Prostate gland (tissue), 2 donors: ENCODE measurements around the gene CT83. TPM values are rescaled to one million over a fixed set of nuclear protein-coding genes. Genes with fewer than 3 reads are reported as not detected.
A peak's percentile ranks its signal among the peaks of the same experiment; 100 is the strongest.

ENCODE experiments used
- DNase-seq: peaks from one replicate; pipeline ENCODE4 v3.0.0-alpha.2; 2019; ENCODE audit warnings: low spot score
- H3K27ac ChIP-seq, 2 donors: fragments of 200-600 bp; sonication (generic); 2 replicates each; pipeline ENCODE4 v1.5.1; 2017 to 2019
- H3K27me3 ChIP-seq: fragments of 200-600 bp; sonication (generic); replicated peaks from 2 replicates; pipeline ENCODE4 v1.5.1; 2019; ENCODE audit not compliant: insufficient read depth
- H3K36me3 ChIP-seq, 2 donors: fragments of 200-600 bp; sonication (generic); 1 replicate in 1 of 2; 2 replicates in 1 of 2; pipeline versions ENCODE4 v1.5.1 to v1.8.1; 2017 to 2019
- H3K4me1 ChIP-seq: fragments of 200-600 bp; sonication (generic); replicated peaks from 2 replicates; pipeline ENCODE4 v1.5.1; 2019
- H3K4me3 ChIP-seq, 2 donors: fragments of 200-600 bp; sonication (generic); 2 replicates each; pipeline ENCODE4 v1.5.1; 2017 to 2019
- H3K9me3 ChIP-seq: fragments of 200-600 bp; sonication (generic); 2 replicates; pipeline ENCODE4 v1.5.1; 2017
- CTCF ChIP-seq, 4 experiments: fragments of 200-600 bp in 2 of 4; fragments of 450-650 bp in 2 of 4; sonication (generic) in 2 of 4; IDR thresholded peaks; 1 replicate in 3 of 4; 2 replicates in 1 of 4; pipeline ENCODE4 v1.5.1; 2016 to 2019; ENCODE audit warnings: antibody characterized with exemption in 4 of 4, mild to moderate bottlenecking in 2 of 4, moderate library complexity in 2 of 4
- POLR2A ChIP-seq: fragments of 450-650 bp; IDR thresholded peaks from one replicate; pipeline ENCODE4 v1.6.1; 2016; ENCODE audit warnings: antibody characterized with exemption, mild to moderate bottlenecking
- POLR2AphosphoS5 ChIP-seq: sonication (generic); formaldehyde crosslinking; IDR thresholded peaks from one replicate; pipeline ENCODE4 v1.6.1; 2017; ENCODE audit warnings: antibody characterized with exemption
- WGBS: methylation state at CpG from one replicate; pipeline ENCODE4 v1.1.5; 2018; 5-methylcytosine and 5-hydroxymethylcytosine counted together
- intact Hi-C: fragments of 100-400 bp; cut with DNase I; formaldehyde crosslinking; loops from one replicate; pipeline ENCODE4 v1.14.2; 2022
- total RNA-seq, 2 donors: library from RNA; depleted of rRNA; stranded (reverse); fragments of >200 nt; gene quantifications; one replicate each; pipeline ENCODE4 v1.1.0, GENCODE V29; 2016

CT83 gene, protein sequence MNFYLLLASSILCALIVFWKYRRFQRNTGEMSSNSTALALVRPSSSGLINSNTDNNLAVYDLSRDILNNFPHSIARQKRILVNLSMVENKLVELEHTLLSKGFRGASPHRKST
- total RNA-seq = 1 to 10 TPM in 1 of 2 donors, not detected in 1; 5.6 TPM

DNA sequence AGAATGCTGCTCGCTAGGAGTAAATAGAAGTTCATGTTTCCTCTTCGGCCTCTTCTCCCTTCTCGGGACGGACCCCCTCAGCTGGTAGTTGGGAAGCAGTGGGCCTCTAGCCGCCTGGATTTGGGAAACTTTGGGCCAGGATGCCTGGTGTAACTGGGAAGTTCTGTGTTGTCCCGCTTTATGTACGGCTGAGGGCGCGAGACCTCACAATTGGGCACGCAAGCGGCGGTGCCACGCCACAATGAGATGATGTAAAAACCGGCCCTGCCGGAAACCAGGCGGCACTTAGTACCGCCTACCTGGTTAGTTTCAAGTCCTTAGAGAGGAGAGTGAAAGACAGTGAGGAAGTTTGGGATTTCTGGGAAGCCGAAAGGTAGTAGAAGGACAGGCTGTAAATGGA, at the start of gene CT83:
TSS of gene CT83 (minus strand) at position 155 of the 400 bp plus-strand sequence. CDS start at position 35, 120 bp downstream.
- intact Hi-C loops = no loop called here
- Histone ChIP-seq H3K9me3 (no peaks in the 10 kb centered on the region), H3K4me1 (no peaks in the 10 kb centered on the region), H3K4me3 (no peak within 1 kb of the TSS), H3K27me3 (no peaks in the 10 kb centered on the region), H3K27ac (no peak within 1 kb of the TSS), H3K36me3 (no peaks in the 10 kb centered on the region)
- WGBS = 97% methylated on average over 18 of the region's 18 CpGs
- TF ChIP-seq POLR2AphosphoS5 (no peak), POLR2A (no peak), CTCF (IDR thresholded peaks at IDR 0.05) (no peak)
- no peak for DNase-seq

GRCh38 chrX:116499780-116500179, 37.0 kb upstream of the CT83 start:
- Histone ChIP-seq H3K9me3 (no peaks in the 10 kb centered on the region), H3K36me3 (no peaks in the 10 kb centered on the region), H3K27me3 (no peaks in the 10 kb centered on the region), H3K4me1 (no peaks in the 10 kb centered on the region), H3K4me3 (no peak overlapping the region), H3K27ac (no peak overlapping the region)
- DNase-seq = no peak
- TF ChIP-seq POLR2AphosphoS5 (no peak), CTCF (IDR thresholded peaks at IDR 0.05) (no peak), POLR2A (no peak)
- intact Hi-C loops = no loop called here

DNA sequence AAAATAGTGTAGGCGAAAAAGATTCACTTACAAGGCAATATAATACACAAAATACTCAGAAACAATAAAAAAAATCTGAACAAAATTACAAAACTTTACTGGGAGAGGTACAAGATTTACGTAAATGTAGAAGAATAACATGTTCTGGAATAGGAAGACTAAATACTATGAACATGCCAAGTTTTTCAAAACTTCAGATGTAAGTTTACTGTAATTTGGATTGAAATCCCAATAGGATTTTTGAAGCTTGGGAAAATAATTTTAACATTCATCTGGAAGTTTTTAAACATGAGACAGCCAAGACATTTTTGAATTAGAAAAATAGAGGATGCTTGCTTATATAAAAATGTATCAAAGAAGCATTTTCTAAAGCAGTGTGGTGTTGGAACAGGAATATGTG, 30.5 kb upstream of the CT83 start:
- H3K27me3 ChIP-seq = no peaks in the 10 kb centered on the region
- intact Hi-C loops = no loop called here
- 67% methylated on average over 2 of the region's 2 CpGs for WGBS
- no peak overlapping the region for H3K4me3 ChIP-seq
- no peak for DNase-seq
- H3K27ac ChIP-seq = no peak overlapping the region
- H3K4me1 ChIP-seq = no peaks in the 10 kb centered on the region
- no peaks in the 10 kb centered on the region for H3K36me3 ChIP-seq
- TF ChIP-seq POLR2A (no peak), POLR2AphosphoS5 (no peak), CTCF (IDR thresholded peaks at IDR 0.05) (no peak)
- no peaks in the 10 kb centered on the region for H3K9me3 ChIP-seq

DNA sequence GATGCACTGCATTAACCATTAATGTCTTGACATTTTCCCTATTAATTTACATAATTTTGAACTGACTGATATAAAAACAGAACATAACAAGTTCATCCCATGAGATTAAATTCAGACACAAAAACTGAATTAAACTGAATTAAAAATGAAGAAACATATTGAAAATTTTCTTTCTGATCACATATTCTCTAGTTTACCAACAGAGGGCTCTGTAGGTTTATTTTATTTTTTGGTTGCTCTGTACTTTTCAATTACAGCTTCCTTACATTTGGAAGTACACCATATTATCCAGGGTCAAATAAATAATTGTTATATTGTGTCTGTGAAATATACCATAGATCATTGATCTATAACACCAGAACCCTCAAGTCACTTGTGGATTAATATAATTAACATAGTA, 27.3 kb upstream of the CT83 start:
- Histone ChIP-seq H3K27ac (no peak overlapping the region), H3K4me3 (no peak overlapping the region), H3K27me3 (no peaks in the 10 kb centered on the region), H3K9me3 (no peaks in the 10 kb centered on the region), H3K4me1 (no peaks in the 10 kb centered on the region), H3K36me3 (no peaks in the 10 kb centered on the region)
- TF ChIP-seq CTCF (IDR thresholded peaks at IDR 0.05) (peak in 2 of 4 experiments; percentile 14 to 32), POLR2A (no peak)
- no peak for DNase-seq
- intact Hi-C loops = no loop called here

GRCh38 chrX:116480059-116480458, 17.3 kb upstream of the CT83 start:
- no peak overlapping the region for H3K27ac ChIP-seq
- H3K27me3 ChIP-seq = no peaks in the 10 kb centered on the region
- 79% methylated on average over 2 of the region's 2 CpGs for WGBS
- H3K4me3 ChIP-seq = no peak overlapping the region
- DNase-seq = no peak
- intact Hi-C loops = no loop called here
- H3K36me3 ChIP-seq = no peaks in the 10 kb centered on the region
- no peaks in the 10 kb centered on the region for H3K4me1 ChIP-seq
- no peaks in the 10 kb centered on the region for H3K9me3 ChIP-seq
- TF ChIP-seq POLR2A (no peak), CTCF (IDR thresholded peaks at IDR 0.05) (no peak), POLR2AphosphoS5 (no peak)
